Activated T-cell treated with anti-CD3 and anti-CD28 coated beads for 1 hour (primary cell): Measurements from ENCODE around the gene TRDMT1.

Experiments
- DNase-seq: peaks from one replicate; pipeline ENCODE4 v3.0.0-alpha.2; 2020; ENCODE audit warnings: low read depth

Gene TRDMT1, protein sequence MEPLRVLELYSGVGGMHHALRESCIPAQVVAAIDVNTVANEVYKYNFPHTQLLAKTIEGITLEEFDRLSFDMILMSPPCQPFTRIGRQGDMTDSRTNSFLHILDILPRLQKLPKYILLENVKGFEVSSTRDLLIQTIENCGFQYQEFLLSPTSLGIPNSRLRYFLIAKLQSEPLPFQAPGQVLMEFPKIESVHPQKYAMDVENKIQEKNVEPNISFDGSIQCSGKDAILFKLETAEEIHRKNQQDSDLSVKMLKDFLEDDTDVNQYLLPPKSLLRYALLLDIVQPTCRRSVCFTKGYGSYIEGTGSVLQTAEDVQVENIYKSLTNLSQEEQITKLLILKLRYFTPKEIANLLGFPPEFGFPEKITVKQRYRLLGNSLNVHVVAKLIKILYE

DNA sequence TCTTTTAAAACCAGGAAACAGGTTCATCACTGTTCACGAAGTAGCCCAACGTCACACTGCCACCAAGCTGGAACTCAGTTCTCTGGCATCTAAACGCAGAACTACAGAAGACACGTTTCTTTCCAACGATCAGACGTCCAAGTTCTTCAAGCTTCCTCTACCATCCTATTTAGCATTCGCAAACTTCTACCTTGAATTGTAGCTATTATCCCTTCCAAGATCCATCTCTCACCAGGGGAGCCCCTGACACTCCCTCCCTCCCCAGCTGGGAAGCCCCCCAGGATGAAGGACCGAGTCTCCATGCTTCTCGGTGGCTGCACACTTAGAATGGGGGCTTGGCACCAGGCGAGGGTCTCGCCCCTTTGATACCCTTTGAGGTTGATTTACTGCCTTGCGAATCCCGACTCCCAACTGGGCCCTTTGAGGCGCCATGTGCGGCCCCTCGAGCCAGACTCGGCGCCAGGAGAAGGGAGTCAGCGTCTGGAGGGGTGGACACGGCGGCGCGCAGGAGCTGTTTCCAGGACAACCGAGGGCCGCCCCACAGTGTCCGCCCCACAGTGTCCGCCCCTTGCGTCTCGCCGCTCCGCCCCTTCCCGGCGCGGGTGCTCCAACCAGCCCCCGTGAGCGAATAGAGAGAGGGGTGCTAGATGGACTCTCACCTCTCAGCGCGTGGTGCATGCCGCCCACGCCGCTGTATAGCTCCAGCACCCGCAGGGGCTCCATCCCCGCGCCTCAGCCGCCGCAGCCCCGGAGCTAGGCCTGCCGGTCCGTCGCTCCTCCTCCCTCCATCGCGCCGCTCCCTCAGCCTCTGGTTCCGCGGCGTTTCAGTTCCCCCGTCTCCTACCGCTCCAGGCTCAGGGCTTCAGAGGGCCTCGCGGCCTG lies at the start of gene TRDMT1:
TRDMT1 (minus strand) TSS at position 761 of the 882 bp plus-strand sequence; CDS start at position 723, 38 bp downstream.
- peak; percentile 66 for DNase-seq

DNA sequence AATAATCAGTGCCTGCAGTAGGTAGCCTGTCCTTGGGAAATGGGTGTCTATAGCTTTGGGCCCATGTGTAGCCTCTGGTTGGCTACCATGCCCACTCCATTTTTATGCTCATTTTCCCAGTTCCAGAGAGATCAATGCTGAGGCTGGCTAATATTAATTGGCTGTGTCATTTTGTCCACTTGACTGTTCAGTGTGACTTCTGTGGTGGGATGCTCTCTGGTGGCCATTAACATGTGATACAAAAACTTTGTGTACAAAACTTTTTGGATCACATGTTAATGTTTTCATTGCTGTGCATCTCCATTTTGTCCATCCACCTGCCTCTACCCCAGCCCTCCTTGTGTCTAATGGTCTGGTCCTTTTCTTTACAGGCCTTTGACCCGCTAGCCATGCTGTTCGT lies 49.3 kb upstream of the TRDMT1 start:
- no peak for DNase-seq

DNA sequence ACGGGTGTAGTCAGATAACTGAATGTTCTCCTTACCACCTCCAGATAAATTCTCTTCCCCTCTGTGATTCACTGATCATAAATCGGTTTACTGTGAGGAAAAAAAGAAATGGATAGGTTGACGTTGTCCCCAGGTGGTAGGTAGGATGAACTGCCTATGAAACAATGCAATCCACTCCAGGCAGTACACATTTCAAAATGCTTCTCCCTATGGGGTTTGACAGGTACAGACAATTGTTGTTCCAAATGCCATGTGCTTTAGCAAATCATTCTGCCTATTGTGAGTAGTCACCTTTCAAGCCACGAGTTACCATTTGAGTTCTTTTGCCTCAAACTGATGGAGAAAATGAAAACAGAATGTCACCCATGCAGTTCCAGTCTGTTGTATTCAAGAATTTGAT lies 48.3 kb upstream of the TRDMT1 start:
- DNase-seq: no peak

DNA sequence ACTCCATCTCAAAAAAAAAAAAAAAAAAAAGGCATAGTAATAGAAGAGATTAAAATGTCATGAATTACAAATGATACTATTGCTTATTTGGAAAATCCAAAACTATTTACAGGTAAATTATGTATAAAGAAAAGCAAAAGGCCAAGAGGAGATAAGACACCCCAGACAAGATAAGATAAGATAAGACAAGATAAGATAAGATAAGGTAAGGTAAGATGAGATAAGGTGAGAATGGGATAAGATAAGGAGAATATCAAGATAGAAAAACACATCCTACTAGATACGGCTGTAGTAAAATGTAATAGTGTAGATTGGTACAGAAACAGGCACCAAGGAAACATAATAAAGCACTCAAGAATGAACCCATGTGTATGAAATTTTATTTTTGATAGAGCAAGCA lies 47.5 kb upstream of the TRDMT1 start:
- DNase-seq: no peak

DNA sequence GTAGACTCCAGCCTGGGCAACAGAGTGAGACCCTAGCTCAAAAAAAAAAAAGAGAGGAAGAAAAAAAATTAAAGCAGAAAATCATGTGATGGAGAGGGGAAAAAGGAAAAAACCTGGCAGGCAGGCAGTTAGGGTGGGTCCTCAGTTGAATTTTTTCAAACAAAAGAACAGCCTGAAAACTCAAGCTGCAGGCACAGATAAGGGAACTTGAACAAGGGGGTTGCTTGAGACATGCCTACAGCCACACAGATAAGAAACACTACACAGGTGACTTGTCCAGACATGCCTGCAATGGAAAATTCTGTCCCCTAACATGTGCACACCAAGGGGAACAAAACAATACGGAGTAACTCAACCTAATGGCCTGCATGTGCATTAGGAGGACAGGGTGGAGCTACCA lies 45.7 kb upstream of the TRDMT1 start:
- DNase-seq: no peak

DNA sequence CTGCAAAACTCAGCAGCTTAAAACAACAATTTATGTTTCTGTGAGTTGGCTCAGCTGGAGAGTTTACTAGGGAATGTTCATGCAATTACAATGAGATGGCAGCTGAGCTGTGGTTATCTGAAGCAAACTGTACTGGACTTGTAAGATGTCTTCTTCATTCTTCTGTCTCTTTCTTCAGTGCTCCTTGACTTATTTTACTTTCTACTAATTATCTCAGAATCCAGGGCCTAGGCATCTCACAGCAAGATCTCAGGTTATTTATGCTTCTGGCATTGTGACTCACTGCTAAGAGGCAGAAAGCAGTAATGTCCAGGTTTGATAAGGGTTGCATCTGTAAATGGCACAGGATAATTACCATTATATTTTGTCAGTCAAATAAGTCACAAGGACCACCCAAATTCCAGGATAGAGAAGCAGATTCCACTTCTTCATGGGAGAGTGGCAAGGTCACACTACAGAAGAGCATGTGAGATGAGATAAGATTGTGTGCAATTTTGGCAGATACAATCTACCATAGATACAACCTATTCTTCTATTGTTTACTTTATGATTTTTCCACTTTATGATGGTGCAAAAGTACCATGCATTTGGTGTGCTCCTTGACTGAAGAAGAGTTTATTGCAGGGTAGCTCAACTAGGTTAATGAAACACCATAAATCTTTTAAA lies 43.4 kb upstream of the TRDMT1 start:
- no peak for DNase-seq

DNA sequence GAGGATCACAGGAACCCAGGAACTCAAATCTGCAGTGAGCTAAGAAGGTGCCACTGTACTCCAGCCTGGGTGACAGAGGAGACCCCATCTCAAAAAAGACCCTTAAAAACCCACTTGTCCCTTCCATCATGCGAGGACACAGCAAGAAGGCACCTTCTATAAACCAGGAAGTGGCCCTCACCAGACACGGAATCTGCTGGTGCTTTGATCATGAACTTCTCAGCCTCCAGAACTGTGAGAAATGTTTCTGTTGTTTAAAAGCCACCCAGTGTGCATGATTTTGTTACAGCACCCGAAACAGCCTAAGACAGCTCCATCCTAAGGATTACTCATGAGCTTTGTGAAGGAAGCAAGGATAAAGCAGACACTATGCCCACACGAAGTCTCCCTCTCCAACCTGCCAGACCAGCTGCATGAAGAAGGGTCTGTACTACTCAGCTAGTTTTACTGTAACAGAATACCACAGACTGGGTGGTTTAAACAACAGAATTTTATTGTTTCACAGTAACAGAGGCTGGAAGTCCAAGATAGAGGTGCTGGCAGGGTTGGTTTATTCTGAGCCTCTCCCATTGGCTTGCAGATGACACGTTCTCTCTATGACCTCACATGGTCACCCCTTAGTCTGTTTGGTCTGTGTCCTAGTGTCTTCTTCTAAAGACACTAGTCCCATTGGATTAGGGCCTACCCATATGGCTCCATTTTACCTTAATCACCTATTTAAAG lies 40.3 kb upstream of the TRDMT1 start:
- no peak for DNase-seq

DNA sequence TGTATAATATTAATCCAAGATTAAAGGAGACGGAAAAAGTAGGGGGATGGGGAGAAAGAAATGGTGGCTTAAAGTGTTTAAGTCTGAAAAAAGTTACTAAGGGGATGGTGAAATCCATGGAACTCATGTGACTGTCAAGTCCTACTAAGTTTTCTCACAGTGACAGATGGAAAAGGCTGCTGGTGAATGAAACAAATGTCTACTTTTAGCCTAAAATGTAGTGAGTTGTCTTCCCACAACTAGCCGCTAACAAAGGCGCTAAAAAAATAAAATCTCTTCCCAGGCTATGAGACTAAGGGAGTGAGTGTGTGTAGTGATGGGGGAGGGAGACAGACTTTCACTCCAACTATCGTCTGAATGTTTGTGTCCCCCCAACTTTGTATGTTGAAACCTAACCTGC lies 39.1 kb upstream of the TRDMT1 start:
- no peak for DNase-seq

DNA sequence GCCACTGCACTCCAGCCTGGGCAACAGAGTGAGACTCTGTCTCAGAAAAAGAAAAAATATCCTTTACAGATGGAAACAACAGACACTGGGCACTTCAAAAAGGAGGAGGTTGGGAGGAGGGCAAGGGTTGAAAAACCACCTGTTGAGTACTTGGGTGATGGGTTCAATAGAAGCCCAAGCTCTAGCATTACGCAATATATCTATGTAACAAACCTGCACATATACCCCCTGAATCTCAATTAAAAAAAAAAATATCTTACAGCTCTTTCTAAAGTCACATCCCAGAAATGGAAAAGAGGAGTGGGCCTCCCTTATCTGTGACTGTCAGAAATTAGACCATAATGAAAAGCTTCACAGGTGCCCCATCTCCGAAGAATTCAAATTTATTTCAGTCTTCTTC lies 38.6 kb upstream of the TRDMT1 start:
- DNase-seq: no peak

DNA sequence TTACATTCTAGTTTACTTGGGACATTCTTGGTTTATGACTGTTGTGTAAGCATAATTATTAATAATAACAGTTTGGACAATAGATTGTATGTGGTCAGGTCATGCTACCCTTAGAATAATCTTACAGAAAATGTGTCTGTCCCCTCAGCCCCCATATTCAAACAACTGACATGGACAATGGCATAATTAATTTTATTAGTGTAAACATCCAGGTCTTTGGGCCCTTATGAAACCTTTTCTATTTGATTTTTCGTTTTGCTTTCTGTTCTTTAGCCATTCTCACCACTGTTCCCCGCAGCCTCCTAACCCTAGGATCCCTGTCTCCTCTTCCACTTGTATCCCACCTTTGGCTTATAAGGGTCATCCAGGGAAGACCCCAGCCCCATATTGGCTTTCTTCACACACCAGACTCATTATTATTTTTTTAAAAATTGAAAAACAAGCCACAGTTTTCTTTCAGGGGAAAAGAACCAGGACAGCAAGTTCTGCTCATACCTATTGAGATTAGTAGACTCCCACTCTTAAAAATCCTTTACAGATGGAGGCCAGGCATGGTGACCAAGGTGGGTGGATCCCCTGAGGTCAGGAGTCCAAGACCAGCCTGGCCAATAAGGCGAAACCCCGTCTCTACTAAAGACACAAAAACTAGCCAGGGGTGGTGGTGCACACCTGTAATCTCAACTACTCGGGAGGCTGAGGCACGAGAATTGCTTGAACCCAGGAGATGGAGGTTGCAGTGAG lies 38.0 kb upstream of the TRDMT1 start:
- no peak for DNase-seq

DNA sequence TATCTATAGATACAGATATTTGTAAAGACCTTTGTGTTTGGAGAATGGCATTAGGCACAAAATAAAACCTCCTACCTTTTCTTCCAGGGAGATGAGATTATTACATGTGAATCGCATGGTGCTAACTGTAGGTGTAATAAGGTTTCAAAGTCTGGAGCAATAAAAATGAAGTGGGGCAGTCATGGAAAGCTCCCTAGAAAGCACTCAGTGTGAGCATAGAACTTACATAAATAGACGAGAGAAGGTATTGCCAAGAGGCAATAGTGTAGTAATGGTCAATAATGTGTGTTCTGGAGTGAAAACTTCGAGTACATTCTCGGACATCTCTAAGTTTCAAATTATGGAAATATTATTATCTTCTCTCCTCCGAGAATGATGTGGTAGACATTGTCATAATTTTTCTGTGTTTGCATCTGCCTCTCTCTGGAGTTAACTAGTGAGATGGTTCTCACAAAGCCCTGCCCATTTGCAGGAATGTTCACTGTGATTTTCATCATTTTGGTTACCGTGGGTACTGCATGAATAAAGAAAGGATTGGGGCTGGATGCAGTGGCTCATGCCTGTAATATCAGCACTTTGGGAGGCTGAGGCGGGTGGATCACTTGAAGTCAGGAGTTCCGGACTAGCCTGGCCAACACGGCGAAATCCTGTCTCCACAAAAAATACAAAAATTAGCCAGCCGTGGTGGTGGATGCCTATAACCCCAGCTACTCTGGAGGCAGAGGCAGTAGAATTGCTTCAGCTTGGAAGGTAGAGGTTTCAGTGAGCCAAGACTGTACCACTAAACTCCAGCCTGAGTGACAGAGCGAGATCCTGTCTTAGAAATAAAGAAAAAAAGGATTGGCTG lies 37.2 kb upstream of the TRDMT1 start:
- DNase-seq: no peak

DNA sequence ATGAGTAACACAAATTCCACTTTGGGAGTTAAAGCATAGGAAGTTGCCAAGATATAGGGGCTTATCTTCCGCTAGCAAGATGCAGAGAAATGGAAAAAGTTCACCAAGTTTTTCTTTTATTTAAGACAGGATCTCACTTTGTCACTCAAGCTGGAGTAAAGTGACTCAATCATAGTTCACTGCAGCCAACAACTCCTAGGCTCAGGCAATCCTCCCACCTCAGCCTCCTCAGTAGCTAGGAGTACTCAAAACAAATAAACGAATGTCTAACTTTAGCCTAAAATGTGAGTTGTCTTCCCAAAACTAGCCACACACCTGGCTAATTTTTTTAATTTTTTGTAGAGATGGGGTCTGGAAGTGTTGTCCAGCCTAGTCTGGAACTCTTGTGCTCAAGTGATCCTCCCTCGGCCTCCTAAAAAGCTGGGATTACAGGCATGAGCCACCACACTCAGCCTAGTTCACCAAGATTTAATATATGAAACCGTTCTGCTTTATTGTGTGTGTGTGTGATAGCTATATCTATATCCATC lies 36.5 kb upstream of the TRDMT1 start:
- no peak for DNase-seq

DNA sequence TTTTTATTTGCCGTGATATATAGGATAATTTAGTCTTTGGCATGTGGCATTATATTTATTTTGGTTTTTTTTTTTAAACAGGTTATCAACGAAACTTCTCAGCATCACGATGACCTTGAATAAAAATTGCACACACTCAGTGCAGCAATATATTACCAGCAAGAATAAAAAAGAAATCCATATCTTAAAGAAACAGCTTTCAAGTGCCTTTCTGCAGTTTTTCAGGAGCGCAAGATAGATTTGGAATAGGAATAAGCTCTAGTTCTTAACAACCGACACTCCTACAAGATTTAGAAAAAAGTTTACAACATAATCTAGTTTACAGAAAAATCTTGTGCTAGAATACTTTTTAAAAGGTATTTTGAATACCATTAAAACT lies 35.7 kb upstream of the TRDMT1 start:
- no peak for DNase-seq

DNA sequence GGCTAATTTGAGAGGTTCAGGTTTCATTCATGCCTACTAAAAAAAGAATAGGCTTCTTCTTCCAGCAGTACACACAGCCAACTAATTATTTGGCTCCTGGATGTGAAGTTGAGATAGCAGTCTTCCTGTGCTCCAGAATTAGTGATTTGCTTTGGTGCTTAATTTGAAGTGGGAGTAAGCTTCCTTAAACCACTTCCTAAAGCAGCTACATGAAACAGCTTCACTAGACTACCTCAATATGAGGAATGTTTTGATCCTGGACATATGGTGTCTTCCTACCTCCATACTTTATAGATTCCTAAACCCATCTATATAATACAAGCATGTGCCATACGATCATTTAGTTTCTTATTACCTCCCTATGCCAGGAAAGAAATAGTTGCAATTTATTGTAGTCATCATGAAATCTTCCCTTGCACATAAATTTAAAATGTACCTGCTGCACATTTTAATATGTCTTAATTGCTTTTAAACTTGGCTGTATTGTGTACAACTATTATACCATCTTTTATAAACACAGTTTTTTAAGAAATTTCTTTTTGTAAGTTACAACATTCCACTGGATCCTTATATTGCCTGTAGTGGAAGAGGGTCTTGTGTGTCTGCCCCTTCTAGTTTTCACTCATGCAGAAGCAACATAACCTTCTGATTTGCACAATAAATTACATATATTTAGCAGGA lies 35.1 kb upstream of the TRDMT1 start:
- no peak for DNase-seq

DNA sequence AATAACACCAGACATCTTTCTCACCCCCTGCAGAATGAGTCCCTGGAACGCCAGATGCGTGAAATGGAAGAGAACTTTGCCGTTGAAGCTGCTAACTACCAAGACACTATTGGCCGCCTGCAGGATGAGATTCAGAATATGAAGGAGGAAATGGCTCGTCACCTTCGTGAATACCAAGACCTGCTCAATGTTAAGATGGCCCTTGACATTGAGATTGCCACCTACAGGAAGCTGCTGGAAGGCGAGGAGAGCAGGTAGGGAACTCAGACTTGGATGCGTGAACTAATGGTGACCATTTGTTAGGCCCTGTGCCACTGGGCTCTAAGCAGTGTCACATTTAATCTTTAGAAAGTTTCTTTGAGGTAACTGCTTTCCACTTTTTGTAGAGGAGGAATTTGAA lies 33.7 kb upstream of the TRDMT1 start:
- no peak for DNase-seq

DNA sequence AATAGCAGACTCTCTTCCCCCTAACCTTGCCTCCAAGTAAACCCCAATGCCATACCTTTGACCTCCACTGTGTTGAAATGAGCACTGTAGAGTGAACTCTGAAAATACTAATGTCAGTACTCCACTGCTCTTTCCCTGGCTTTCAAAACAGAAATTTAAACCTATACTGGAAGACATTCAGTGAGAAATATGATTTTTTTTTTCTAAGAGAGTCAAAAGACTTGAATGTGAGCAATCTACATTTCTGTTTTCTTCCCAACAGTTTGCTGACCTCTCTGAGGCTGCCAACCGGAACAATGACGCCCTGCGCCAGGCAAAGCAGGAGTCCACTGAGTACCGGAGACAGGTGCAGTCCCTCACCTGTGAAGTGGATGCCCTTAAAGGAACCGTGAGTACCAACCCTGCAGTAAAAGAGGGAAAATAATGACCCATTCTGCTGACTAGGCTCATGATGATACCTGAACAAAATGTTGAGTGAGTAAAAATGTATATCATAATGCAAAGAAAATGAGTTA lies 33.0 kb upstream of the TRDMT1 start:
- DNase-seq: no peak

DNA sequence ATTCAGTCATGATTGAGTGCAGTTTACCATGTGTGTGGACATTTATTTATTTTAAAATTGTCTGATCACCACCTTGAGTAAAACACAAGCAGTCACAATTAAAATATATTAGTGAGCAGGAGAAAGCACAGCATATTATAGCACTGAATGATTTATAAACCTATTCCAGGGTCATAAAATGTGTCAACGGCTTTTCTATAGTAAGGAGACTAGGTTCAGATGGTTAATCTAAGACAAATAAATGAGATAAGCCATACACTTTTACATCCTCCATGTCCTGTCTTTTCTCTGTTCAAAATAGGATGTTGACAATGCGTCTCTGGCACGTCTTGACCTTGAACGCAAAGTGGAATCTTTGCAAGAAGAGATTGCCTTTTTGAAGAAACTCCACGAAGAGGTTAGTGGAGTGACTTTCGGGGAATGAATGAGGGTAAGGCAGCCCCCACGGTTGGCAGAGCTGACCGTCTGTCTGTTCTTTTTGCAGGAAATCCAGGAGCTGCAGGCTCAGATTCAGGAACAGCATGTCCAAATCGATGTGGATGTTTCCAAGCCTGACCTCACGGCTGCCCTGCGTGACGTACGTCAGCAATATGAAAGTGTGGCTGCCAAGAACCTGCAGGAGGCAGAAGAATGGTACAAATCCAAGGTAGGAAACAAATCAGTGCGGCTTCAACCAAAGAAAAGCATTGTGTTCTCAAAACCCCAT lies 32.0 kb upstream of the TRDMT1 start:
- no peak for DNase-seq

DNA sequence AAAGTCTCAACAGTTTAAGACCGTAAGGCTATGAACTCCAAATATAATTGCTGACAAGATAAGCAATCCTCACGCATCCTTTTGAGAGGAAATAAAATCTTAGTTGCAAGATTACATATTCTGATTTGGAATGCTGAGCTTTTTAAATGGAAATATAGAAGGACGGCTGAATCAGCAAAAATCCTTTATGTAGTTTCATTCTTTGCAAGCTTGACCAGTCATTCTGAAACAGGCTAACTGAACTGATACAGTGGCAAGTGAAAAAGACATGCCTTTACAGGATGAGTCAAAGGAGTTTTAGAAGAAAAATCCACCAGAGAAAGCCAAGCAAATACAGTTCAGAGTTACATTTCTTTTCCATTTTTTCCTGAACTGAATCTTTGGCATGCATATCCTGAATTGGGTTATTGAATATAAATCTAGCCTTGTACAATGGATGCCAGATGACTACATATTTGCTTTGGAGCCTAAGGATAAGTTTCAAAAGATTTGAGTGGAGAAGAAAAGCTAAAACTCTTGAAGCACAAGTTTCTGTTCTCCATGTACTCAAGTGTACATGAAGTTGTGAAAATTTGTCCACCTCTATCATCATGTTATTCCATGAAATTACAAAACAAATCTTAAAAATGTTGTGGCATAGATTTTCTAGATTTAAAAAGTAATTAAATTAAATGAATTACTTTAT lies 30.9 kb upstream of the TRDMT1 start:
- no peak for DNase-seq
